ENCODE data around the gene MRPL49. TPM values are rescaled to one million over a fixed set of nuclear protein-coding genes. Genes with fewer than 3 reads are reported as not detected.
"Not testable (repeated sequence)": the region's sequence is repeated elsewhere in the genome, so short reads cannot be mapped to it uniquely, and the experiment has no call there.

MRPL49 gene
- total RNA-seq, 1 donor from 2014 or later = 42.1 TPM

GRCh38 chr11:65169164-65169641 lies 47.1 kb downstream of the MRPL49 start:
- no peaks in the 10 kb centered on the region for H3K36me3 ChIP-seq (ENCODE audit: control insufficient read depth, insufficient read depth, low read length)
- FAIRE-seq (no peak), DNase-seq (ENCODE audit: low read depth) (no peak)
- H3K27me3 ChIP-seq (ENCODE audit: control insufficient read depth, insufficient read depth, low read length) = no peaks in the 10 kb centered on the region
- H3K4me3 ChIP-seq (ENCODE audit: low read depth, low read length) = no peak overlapping the region
- no peak for TF ChIP-seq CTCF (IDR thresholded peaks at IDR 0.05; ENCODE audit: insufficient read depth, low read length, severe bottlenecking)

- FAIRE-seq (no peak), DNase-seq (ENCODE audit: low read depth) (no peak)
- Histone ChIP-seq H3K4me3 (ENCODE audit: low read depth, low read length) (no peak within 1 kb of the TSS), H3K36me3 (ENCODE audit: control insufficient read depth, insufficient read depth, low read length) (no peaks in the 10 kb centered on the region), H3K27me3 (ENCODE audit: control insufficient read depth, insufficient read depth, low read length) (no peaks in the 10 kb centered on the region)
- no peak for TF ChIP-seq CTCF (IDR thresholded peaks at IDR 0.05; ENCODE audit: insufficient read depth, low read length, severe bottlenecking)
These were observed 48.0 kb downstream of the MRPL49 start, which contains the start of gene SPDYC for GRCh38 chr11:65170058-65170534. Gene SPDYC, plus strand, starts transcription at chr11:65170233. Its CDS starts 1,125 bp downstream, at chr11:65171358.

- no peak for TF ChIP-seq CTCF (IDR thresholded peaks at IDR 0.05; ENCODE audit: insufficient read depth, low read length, severe bottlenecking)
- DNase-seq (ENCODE audit: low read depth) (no peak), FAIRE-seq (no peak)
- Histone ChIP-seq H3K27me3 (ENCODE audit: control insufficient read depth, insufficient read depth, low read length) (no peaks in the 10 kb centered on the region), H3K4me3 (ENCODE audit: low read depth, low read length) (no peak overlapping the region), H3K36me3 (ENCODE audit: control insufficient read depth, insufficient read depth, low read length) (no peaks in the 10 kb centered on the region)
These were observed 50.5 kb downstream of the MRPL49 start for GRCh38 chr11:65172600-65172999.

GRCh38 chr11:65174571-65175010 lies 52.5 kb downstream of the MRPL49 start:
- not testable (repeated sequence) for H3K27me3 ChIP-seq (ENCODE audit: control insufficient read depth, insufficient read depth, low read length); FAIRE-seq; H3K4me3 ChIP-seq (ENCODE audit: low read depth, low read length); H3K36me3 ChIP-seq (ENCODE audit: control insufficient read depth, insufficient read depth, low read length); DNase-seq (ENCODE audit: low read depth)

Other genes with a start within 250 kb of the MRPL49 start
- 32.9 and 40.7 TPM in 2 replicates for gene EHD1, start 243.7 kb upstream of the MRPL49 start, total RNA-seq
- 6.1 and 7.8 TPM in 2 replicates for gene ATG2A, start 205.1 kb upstream of the MRPL49 start, total RNA-seq
- gene PPP2R5B, start 197.6 kb upstream of the MRPL49 start, total RNA-seq = 8.2 and 14.3 TPM in 2 replicates
- gene GPHA2, start 186.4 kb upstream of the MRPL49 start, total RNA-seq = not detected in 2 replicates
- gene MAJIN, start 150.2 kb upstream of the MRPL49 start, total RNA-seq = not detected in 2 replicates
- gene BATF2, start 125.3 kb upstream of the MRPL49 start, total RNA-seq = under 0.01 and 0.26 TPM in 2 replicates
- gene ARL2, start 108.2 kb upstream of the MRPL49 start, total RNA-seq = 71.0 and 76.1 TPM in 2 replicates
- 15.5 and 18.1 TPM in 2 replicates for gene SNX15, start 94.9 kb upstream of the MRPL49 start, total RNA-seq
- 10.4 and 15.5 TPM in 2 replicates for gene SAC3D1, start 81.1 kb upstream of the MRPL49 start, total RNA-seq
- 16.6 and 22.7 TPM in 2 replicates for gene NAALADL1, start 63.8 kb upstream of the MRPL49 start, total RNA-seq
- 0.26 and 0.53 TPM in 2 replicates for gene CDCA5, start 38.3 kb upstream of the MRPL49 start, total RNA-seq
- gene ZFPL1, start 38.1 kb upstream of the MRPL49 start, total RNA-seq = 34.2 and 52.4 TPM in 2 replicates
- gene VPS51, start 26.1 kb upstream of the MRPL49 start, total RNA-seq = 157 and 203 TPM in 2 replicates
- 15.0 and 49.8 TPM in 2 replicates for gene TM7SF2, start 10.4 kb upstream of the MRPL49 start, total RNA-seq
- 11.0 and 11.1 TPM in 2 replicates for gene ZNHIT2, start 4.6 kb upstream of the MRPL49 start, total RNA-seq
- gene FAU, start 187 bp upstream of the MRPL49 start, total RNA-seq = 439 and 539 TPM in 2 replicates
- 11.6 and 19.7 TPM in 2 replicates for gene SYVN1, start 12.2 kb downstream of the MRPL49 start, total RNA-seq
- not detected in 2 replicates for gene SPDYC, start 47.9 kb downstream of the MRPL49 start, total RNA-seq
- gene CAPN1, start 59.6 kb downstream of the MRPL49 start, total RNA-seq = 136 and 165 TPM in 2 replicates
- 1.3 and 1.6 TPM in 2 replicates for gene POLA2, start 139.6 kb downstream of the MRPL49 start, total RNA-seq
- gene CDC42EP2, start 192.5 kb downstream of the MRPL49 start, total RNA-seq = 1.9 and 2.4 TPM in 2 replicates
- 16.8 and 18.2 TPM in 2 replicates for gene DPF2, start 211.5 kb downstream of the MRPL49 start, total RNA-seq
- 0.26 TPM in 2 replicates for gene TIGD3, start 232.4 kb downstream of the MRPL49 start, total RNA-seq